Heart left ventricle (tissue), 13 donors: Measurements from ENCODE around the gene ATL1.

Experiments used
- POLR2A ChIP-seq, 2 donors: fragments of 450-650 bp; IDR thresholded peaks; one replicate each; pipeline ENCODE4 v1.6.1; 2017; ENCODE audit warnings: antibody characterized with exemption in 2 of 2, mild to moderate bottlenecking in 2 of 2, moderate library complexity in 2 of 2
- TF ChIP-seq, protein P1 (sequence below), 12 donors: fragments of 200-600 bp; sonication (generic) in 4 of 12; IDR thresholded peaks; one replicate each; pipeline versions ENCODE4 v1.5.0 to v1.8.0; 2018 to 2022; ENCODE audit warnings: antibody characterized with exemption in 12 of 12, mild to moderate bottlenecking in 5 of 12
- donor health status: ischemic (EF 13 %, LVEDD 7.1; RV severe dilation, severe dysfunction).
- donor health status: DM: no; HTN: yes; CAD: no.
- donor health status: DM: no; HTN: no; CAD: no.
- donor health status: ischemic (EF 25% LVEDD 6.9; RV normal size, moderate dysfunction).
- donor health status: ischemic (EF 25% LVEDD 5.7; RV mildly dilated, moderate dysfunction).
- donor health status: ischemic (EF 35%, LVEDD 5.7; RV mildly dilated, moderate dysfunction).
- donor health status: nonischemic (EF 11% LVEDD 7.7; RV severe dilation, severe dysfunction).
- donor health status: DM: yes; HTN: yes; CAD: no.
- donor health status: PGD.
- donor health status: ischemic (EF 29% LVEDD 5.4; RV normal size, mild dysfunction).
- donor health status: nonischemic (EF 23%, LVEDD 6.1; RV moderate dilation, normal function).

DNA sequence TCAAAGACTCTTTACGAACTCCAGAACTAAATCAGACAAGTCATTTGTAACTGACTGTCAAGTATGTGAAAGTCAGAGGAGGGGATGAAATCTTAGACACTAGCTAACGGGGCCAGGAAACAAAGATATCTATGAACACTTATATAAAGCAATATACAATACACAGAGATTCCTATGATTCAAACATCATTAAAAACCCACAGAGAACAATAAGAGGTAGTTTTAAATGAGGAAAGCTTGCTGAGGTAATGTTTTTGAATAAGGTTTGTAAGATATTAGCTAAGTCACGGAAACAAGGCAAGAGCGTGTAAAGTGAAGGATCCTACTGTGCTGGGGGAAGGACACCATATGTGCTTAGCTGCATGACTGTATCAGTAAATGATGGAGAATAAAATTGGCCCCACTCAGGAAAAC, 71.5 kb downstream of the ATL1 start:
- TF ChIP-seq, protein P1, sequence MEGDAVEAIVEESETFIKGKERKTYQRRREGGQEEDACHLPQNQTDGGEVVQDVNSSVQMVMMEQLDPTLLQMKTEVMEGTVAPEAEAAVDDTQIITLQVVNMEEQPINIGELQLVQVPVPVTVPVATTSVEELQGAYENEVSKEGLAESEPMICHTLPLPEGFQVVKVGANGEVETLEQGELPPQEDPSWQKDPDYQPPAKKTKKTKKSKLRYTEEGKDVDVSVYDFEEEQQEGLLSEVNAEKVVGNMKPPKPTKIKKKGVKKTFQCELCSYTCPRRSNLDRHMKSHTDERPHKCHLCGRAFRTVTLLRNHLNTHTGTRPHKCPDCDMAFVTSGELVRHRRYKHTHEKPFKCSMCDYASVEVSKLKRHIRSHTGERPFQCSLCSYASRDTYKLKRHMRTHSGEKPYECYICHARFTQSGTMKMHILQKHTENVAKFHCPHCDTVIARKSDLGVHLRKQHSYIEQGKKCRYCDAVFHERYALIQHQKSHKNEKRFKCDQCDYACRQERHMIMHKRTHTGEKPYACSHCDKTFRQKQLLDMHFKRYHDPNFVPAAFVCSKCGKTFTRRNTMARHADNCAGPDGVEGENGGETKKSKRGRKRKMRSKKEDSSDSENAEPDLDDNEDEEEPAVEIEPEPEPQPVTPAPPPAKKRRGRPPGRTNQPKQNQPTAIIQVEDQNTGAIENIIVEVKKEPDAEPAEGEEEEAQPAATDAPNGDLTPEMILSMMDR (IDR thresholded peaks at IDR 0.05), result no peak
- TF ChIP-seq POLR2A (IDR thresholded peaks at IDR 0.05), result no peak
